EH (cell line): ENCODE measurements around the gene UBE2F.
"Not testable (repeated sequence)": the region's sequence is repeated elsewhere in the genome, so short reads cannot be mapped to it uniquely, and the experiment has no call there.

Source experiments
- DNase-seq: peaks from one replicate; pipeline ENCODE4 v3.0.0-alpha.2; 2015; ENCODE audit warnings: low read depth

The UBE2F gene

GRCh38 chr2:237944302-237944701, 22.5 kb upstream of the UBE2F start:
- DNase-seq = no peak

- DNase-seq = no peak
Measured at GRCh38 chr2:237946423-237946822, 20.4 kb upstream of the UBE2F start.

- DNase-seq = not testable (repeated sequence)
Measured at GRCh38 chr2:237951354-237951753, 15.5 kb upstream of the UBE2F start.

GRCh38 chr2:237951878-237952277, 14.9 kb upstream of the UBE2F start:
- DNase-seq = no peak

GRCh38 chr2:237952851-237953250, 14.0 kb upstream of the UBE2F start:
- DNase-seq = no peak

GRCh38 chr2:237955640-237956401, 11.0 kb upstream of the UBE2F start:
- no peak for DNase-seq

GRCh38 chr2:237956402-237956736, 10.4 kb upstream of the UBE2F start:
- no peak for DNase-seq

GRCh38 chr2:237961637-237962036, 5.2 kb upstream of the UBE2F start:
- no peak for DNase-seq

GRCh38 chr2:237962432-237963084, 4.3 kb upstream of the UBE2F start:
- DNase-seq = no peak

- not testable (repeated sequence) for DNase-seq
Measured at GRCh38 chr2:237963490-237963991, 3.3 kb upstream of the UBE2F start.

- no peak for DNase-seq
Measured at GRCh38 chr2:237964194-237964577, 2.6 kb upstream of the UBE2F start.

- DNase-seq = peak; percentile 25
Measured at GRCh38 chr2:237964578-237965404, 2.0 kb upstream of the UBE2F start.

- DNase-seq = not testable (repeated sequence)
Measured at GRCh38 chr2:237965844-237966243, 970 bp upstream of the UBE2F start.

GRCh38 chr2:237966250-237966564, 607 bp upstream of the UBE2F start:
- no peak for DNase-seq

GRCh38 chr2:237967463-237967951, 693 bp downstream of the UBE2F start:
- DNase-seq = peak; percentile 25

GRCh38 chr2:237968048-237968862, 1.4 kb downstream of the UBE2F start:
- peak; percentile 84 for DNase-seq

GRCh38 chr2:237971661-237972060, 4.8 kb downstream of the UBE2F start:
- no peak for DNase-seq

- DNase-seq = no peak
Measured at GRCh38 chr2:237972211-237972610, 5.4 kb downstream of the UBE2F start.

- DNase-seq = no peak
Measured at GRCh38 chr2:237972936-237973335, 6.1 kb downstream of the UBE2F start.

GRCh38 chr2:237977380-237977779, 10.6 kb downstream of the UBE2F start:
- no peak for DNase-seq

- DNase-seq = peak; percentile 47
Measured at GRCh38 chr2:237978058-237978712, 11.4 kb downstream of the UBE2F start.
